GM12878 (cell line): Measurements from ENCODE around the gene MDN1.
A peak's percentile ranks its signal among the peaks of the same experiment; 100 is the strongest.

Experiments used
- BHLHE40 ChIP-seq, 2 experiments: fragments of 450-650 bp in 1 of 2; IDR thresholded peaks; 2 replicates each; pipeline ENCODE4 v1.6.1; 2011 to 2017; ENCODE audit warnings: low read depth in 2 of 2, borderline replicate concordance in 1 of 2, improper control_type of control experiment in 1 of 2, low read length in 1 of 2, mild to moderate bottlenecking in 1 of 2
- CTCF ChIP-seq, 3 experiments: IDR thresholded peaks in 2 of 3; conservative IDR thresholded peaks in 1 of 3; 2 replicates each; pipeline ENCODE4 v1.5.1; 2011; ENCODE audit warnings: low read depth in 3 of 3, low read length in 3 of 3, mild to moderate bottlenecking in 3 of 3, control low read depth in 2 of 3, moderate library complexity in 2 of 3, inconsistent platforms in 1 of 3, mixed read lengths in 1 of 3; ENCODE audit not compliant: control insufficient read depth in 2 of 3, insufficient read depth in 1 of 3; ENCODE audit errors: extremely low read depth in 1 of 3
- POLR2AphosphoS5 ChIP-seq: IDR thresholded peaks from 2 replicates; pipeline ENCODE4 v1.6.1; 2011; ENCODE audit warnings: mild to moderate bottlenecking, low read length, inconsistent platforms

GRCh38 chr6:89862273-89862672 is 42.7 kb upstream of the MDN1 start:
- TF ChIP-seq POLR2AphosphoS5 (no peak), CTCF (IDR thresholded peaks at IDR 0.05 in 2 of 3, conservative IDR thresholded peaks at IDR 0.05 in 1 of 3; ENCODE audit: control insufficient read depth in 2 of 3, extremely low read depth in 1 of 3, insufficient read depth in 1 of 3, low read depth in 3 of 3, low read length in 3 of 3) (no peak), BHLHE40 (IDR thresholded peaks at IDR 0.05; ENCODE audit: borderline replicate concordance in 1 of 2, low read depth in 2 of 2, low read length in 1 of 2) (peak; percentile 76 to 86)
